ENCODE results near the gene IFRD2. TPM values are rescaled to one million over a fixed set of nuclear protein-coding genes. Genes with fewer than 3 reads are reported as not detected.

Gene IFRD2
- total and polyA plus RNA-seq, 2 of the 8 experiments (the other 6 are each of a cell fraction or from before 2014, with no cell fraction given), result 76.7 to 88.8 TPM

DNA sequence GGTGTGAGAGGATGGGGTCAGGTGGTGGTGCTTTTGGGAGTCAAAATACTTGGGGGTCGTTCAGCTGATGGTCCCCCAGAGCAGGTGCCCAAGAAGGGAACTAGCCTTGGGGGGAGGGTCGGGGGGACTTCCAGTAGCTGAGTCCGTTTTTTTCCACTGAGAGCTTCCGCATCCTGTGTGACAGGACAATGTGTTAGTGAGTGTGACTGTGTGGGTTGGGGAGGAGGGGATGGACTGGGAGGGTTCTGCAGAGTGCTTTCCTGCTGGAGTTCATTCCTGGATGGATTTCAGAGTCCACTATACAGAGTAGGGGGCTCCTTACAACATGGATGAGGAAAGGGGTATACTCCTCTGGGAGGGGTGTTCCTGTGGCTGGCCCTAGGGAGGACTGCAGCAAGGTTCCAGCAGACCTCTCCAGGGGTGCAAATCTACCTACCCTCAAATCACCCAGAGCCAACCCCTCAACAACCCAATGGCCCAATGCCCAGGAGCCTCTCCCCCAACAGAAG lies 30.9 kb upstream of the IFRD2 start (continued):
- TF ChIP-seq CHD7 (IDR thresholded peaks at IDR 0.05; ENCODE audit: insufficient replicate concordance, low read length) (no peak), E2F6 (IDR thresholded peaks at IDR 0.05) (no peak), ZNF274 (IDR thresholded peaks at IDR 0.05; ENCODE audit: borderline replicate concordance, extremely low read depth, low read length) (no peak), NANOG (IDR thresholded peaks at IDR 0.05; ENCODE audit: insufficient read depth, low read depth, low read length, poor library complexity, severe bottlenecking) (no peak), ATF2 (IDR thresholded peaks at IDR 0.05; ENCODE audit: low read length) (no peak), POU5F1 (IDR thresholded peaks at IDR 0.05; ENCODE audit: low read depth, low read length) (no peak), TAF7 (optimal IDR thresholded peaks at IDR 0.05; ENCODE audit: borderline replicate concordance, low read depth, low read length) (no peak), CEBPB (IDR thresholded peaks at IDR 0.05; ENCODE audit: low read depth, low read length) (no peak)

Measured in H1 (cell line).